Stimulated activated CD4-positive, alpha-beta T cell treated with anti-CD3 and anti-CD28 coated beads, TNF-alpha, amount 100 ng/mL, for 4 hours (primary cell): ENCODE results near the gene STIMATE.

Experiments
- DNase-seq, 3 experiments: peaks; one replicate each; pipeline ENCODE4 v3.0.0-alpha.2; 2020; ENCODE audit warnings: low read depth in 3 of 3

Gene STIMATE

DNA sequence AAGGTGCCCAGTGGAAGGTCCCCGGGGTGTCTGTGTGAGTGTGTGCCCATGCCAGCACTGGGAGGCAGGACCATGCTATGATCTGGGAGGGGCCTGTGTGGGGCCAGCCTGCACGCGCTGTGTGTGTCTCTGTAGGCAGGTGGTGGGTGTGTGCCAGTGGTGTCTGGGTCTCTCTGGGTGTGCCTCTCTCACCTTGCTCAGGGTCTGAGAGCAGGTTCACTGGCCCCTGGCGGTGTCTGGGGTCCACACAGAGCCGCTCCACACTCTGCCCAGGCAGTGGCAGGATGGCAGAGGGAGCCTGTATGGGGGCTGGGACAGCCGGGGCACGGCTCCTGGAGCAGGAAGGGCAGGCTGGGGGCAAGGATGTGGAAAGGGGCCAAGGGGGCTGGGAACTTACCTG lies 79.5 kb downstream of the STIMATE start:
- DNase-seq, result no peak

DNA sequence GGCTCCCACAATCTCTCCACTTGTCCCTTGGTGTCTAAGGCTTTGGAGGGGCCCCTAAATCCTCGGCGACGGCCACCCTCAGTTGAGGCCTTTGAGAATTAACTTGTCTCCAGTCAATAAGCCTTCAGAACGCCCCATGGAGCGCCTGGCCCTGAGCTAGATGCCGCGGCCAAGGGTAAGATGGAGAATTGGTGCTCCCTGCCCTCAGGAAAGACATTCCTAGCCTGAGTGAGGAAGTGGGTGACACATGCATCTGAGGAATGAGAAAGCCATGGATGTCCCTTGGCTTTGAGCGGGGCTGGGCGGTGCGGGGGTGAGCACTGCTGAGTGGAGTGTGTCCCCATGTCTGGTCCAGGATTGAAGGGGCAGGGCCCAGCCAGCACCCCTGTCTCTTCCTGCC lies 80.1 kb downstream of the STIMATE start:
- DNase-seq, result no peak

DNA sequence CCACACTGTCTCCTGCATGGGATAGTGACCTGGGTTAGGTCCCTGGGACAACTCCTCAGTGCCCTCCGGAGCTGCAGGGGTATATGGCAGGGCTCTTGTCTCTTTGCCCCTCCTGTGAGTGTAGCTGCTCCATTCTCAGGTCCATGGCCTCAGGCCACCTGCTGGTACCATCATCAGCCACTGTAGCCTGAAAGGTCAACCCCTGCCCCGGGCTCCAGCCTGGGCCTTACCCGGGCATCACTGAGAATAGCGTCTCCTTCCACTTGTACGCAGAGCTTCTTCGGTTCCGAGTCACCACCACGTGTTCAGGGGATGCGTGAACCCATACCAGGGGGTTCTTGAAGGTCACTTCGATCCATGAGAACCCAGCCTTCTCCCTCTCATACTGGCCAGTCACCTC lies 80.7 kb downstream of the STIMATE start:
- DNase-seq, result no peak

DNA sequence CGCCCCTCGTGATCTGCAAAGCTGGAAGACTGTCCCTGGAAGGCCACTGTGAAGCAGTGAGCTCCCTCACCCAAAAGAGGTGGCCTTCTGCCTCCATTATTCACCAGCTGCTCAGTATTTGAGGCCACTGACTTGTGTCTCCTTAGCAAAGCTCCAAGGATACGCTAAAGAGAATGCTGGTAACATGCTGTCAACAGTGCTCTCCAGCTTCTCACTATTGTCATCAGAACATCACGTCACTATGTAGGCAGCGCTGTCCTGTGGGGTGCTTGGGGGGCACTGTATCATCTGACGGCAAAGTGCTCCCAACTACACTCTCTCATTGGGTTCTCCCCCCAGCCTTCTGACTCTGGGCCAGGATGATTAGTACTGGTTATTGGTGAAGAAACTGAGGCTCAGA lies 81.1 kb downstream of the STIMATE start:
- DNase-seq, result no peak

DNA sequence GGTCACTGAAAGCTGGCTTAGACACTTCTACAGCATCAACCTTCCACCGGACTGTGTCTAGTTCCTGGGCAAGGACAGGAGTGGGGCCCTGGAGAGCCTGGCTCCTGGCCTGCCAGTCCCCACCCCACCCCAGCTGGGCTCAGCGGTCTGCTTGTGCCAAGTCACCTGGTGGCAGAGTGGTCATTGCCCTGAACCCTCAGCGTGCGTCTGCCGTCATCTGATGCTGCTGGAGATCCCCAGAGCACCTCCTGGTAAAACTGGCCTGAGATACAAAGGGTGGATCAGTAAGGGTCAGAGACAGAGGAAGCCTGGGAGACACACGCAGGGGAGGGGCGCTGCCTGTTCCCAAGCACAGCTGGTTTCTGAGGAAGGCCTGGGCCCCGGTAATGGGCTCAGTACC lies 83.5 kb downstream of the STIMATE start:
- DNase-seq, result no peak

DNA sequence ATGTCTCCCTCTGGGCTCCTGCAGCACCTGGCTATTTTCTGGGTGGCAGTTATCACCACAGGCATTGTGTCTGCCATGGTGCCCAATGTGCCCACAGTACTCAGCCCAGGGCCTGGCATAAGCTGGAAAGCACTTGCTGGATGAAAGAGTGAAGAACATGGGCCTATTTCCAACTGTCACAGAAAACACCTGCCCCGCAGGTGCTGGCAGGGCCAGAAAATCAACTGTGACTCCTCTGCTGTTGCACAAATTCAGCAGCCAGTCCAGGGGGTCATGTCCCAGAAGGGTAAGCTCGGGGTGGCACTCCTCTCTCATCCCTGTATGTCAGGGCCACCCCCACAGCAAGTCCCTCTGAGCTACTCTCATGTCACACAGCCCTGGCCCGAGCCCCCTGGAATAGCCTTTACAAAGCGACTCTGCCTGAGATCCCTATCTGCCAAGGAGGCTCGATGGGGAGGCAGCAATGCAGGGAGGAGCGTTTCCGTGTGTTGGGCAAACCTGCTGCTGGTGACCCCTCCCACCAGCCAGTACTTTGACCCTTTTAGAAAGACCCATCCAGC lies 85.8 kb downstream of the STIMATE start:
- no peak for DNase-seq

DNA sequence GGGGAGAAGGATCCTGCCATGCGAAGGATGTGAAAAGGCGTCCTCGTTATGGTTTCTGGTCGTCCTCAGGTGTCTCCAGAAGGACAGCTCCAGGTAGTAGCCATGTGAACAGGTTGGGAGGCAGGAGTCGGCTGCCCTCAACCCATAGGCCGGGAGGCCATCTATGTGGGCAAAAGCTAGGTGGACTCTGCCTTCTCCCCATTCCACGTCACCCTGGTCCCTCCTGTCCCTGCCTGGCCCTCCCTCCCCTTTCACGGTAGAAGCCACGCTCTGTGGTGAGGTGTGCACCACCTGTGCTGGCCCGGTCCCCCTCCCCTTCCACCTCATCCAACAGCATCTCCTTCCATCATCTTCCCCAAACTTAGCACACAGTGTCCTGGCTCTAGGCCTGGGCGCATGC lies 86.4 kb downstream of the STIMATE start:
- DNase-seq, result no peak

DNA sequence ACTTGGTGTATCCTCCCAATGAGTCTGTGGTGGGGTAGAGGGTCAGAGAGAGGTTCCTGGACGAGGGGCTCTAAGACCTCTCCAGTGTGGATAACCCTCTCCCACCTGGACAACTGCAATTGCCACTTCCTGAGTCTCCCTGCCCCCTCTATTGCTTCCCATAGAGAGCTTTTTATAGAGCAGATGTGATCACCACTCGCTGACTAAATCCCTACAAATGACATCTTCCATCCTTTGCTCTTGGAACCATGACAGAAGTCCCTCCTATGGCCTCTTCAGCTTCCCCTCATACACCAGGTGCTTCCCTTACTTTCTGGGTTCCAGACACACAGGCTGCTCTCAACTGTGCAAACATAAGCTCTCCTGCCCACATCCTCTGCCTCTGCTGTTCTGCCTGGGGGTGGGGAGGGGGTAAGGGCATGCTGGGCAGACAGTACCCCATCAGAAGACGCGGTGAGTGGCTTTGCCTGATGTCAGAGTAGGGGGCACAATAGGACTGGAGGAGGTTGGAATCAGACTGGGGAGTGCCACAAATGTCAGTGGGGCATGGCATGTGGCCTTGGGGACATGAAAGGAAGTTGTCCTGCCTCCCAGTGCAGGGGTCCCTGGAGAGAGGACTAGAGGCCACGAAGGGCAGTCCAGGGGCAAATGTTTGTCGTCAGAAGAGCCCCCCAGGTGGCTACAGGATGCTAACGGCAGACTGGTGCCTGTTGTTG lies 87.5 kb downstream of the STIMATE start:
- no peak for DNase-seq

DNA sequence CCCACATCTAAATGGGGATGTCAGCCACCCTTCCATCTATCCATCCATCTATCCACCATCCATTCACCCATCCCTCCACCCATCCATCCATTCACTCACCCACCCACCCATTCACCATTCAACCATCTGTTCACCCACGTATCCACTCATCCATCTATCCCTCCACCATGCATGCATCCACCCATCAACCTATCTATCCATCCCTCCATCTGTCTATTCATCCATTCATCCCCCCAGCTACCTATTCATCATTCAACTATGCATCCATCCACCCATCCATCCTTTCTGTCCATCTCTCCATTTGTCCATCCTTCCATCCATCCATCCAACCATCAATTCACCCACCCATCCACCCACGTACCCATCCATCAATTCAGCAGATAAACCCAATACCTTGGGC lies 88.2 kb downstream of the STIMATE start:
- DNase-seq, result no peak

DNA sequence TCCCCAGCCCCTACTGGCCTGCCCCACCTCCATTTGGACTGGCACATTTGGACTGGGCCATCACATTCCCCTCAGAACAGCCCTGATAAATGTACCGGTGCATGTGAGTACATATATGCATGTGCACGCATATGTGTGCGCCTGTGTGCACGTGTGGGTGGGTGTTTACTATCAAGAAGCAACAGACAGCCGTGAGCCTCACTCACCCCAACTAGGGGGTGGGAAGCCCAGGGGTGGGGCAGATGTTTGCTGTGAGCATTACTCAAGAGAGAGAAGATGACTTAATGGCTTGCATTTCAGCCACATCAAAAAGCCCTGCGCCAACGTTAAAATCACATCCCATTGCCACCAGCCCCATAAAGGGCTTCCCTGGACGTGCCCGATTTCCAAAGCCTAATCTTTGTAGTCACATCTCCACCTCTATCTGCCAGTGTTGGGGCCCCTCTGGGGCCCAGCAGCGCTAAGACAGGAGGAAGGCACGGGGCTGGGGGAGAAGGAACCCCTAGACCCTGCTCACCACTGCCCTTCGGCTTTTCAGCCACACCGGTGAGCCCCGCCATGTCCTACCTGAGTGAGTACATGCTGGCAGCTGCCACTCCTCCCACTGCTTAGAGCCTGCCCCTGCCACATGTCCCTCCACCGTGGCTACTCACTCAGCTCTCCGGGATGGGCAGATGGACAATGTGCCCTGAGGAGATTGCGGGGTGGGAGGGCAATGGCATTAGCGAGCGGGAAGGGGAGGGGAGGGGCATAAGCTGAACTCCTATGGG lies 91.9 kb downstream of the STIMATE start:
- no peak for DNase-seq

DNA sequence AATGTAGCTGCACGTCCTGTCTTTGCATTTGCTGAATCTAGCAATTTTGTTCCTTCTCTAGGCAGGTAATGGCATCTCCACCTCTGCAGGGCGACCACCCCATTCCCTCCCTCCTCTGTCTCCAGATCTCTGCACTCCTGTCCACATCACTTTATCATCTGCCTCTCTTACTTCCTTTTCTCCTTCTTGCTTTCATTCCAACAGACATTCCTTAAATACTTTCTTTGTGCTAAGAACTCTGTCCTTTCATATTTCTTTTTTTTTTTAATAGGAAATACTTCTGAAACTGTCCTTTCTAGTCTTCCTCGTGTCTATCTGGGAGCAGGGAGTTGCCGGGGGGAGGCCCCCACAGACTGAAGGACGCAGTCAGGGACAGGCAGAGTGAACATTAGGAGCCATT lies 95.5 kb downstream of the STIMATE start:
- no peak for DNase-seq

DNA sequence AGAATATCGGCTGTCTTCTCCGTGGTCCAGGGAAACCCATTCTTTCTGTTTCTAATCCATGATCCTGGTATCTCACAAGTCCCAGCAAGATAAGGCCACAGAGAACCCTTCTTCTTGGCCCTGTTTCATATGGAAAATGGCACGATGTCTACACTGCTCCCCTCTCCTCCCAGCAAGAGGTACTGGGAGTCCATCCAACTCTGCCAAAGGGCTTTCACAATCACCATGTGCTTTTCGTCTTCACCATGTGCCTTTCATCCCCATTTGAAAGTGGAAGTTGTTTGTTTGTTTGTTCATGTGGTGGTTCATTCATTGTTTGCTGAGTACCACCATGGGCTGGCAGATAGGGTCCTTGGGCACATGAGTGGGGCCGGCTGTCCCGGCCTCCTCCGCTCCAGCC lies 97.3 kb downstream of the STIMATE start:
- DNase-seq, result no peak

DNA sequence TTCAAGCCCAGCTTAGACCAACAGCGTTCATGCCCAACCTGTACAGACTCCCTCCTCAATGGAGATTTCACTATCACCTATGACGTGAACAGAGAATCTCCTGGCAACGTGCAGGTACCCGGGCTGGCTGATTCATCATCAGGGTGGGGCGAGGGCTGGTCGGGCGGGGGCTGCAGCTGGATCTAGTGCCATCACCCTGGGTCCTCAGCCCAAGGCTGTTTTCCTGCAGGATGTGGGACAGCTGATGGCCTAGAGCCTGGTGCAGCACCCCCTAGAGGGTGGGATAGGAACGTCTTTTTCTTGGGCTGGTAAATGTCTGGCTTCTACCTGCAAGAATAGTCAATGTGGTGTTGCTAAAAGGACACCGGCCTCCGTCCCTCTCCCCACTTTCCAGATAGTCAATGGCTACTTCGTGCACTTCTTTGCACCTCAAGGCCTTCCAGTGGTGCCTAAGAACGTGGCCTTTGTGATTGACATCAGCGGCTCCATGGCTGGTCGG lies 98.3 kb downstream of the STIMATE start:
- no peak for DNase-seq

DNA sequence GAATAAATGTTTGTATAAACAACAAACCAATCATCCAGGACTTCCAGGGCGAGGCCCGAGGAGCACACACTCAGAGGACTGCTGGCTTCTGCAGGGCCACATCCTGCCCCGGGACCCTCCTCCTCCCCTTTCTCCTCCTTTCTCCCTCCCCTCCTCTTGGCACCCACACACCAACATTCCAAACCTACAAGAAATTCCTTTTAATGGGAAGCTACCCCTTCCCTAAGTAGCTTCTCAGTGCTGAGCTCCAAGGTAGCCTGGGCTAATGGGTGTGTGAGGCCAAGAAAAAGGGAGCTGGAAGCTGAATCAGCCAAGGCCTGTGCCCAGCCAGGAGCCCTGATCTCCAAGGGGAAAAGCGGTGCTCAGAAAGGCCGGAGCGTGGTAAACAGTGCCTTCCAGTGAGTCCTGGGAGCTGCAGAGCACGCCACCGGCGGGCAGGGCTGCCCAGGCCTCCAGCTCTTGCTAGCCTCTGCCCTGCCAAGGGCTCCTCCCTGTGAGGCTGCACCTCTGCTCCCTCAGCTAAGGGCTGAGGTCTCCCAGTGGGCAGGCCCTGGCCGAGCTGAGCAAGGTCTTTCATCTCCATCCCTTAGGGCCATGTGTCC lies 98.9 kb downstream of the STIMATE start:
- no peak for DNase-seq

DNA sequence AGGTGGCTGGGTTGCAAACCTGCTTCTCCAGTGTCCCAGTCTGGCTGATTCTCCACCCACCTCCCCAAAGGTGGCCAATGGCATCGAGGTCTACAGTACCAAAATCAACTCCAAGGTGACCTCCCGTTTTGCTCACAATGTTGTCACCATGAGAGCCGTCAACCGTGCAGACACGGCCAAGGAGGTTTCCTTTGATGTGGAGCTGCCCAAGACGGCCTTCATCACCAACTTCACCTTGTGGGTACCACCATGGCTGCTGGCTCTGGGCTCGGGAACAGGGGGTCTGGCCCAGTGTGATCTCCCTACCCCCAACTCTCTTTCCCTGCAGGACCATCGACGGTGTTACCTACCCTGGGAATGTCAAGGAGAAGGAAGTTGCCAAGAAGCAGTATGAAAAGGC lies 100.9 kb downstream of the STIMATE start:
- DNase-seq, result no peak

DNA sequence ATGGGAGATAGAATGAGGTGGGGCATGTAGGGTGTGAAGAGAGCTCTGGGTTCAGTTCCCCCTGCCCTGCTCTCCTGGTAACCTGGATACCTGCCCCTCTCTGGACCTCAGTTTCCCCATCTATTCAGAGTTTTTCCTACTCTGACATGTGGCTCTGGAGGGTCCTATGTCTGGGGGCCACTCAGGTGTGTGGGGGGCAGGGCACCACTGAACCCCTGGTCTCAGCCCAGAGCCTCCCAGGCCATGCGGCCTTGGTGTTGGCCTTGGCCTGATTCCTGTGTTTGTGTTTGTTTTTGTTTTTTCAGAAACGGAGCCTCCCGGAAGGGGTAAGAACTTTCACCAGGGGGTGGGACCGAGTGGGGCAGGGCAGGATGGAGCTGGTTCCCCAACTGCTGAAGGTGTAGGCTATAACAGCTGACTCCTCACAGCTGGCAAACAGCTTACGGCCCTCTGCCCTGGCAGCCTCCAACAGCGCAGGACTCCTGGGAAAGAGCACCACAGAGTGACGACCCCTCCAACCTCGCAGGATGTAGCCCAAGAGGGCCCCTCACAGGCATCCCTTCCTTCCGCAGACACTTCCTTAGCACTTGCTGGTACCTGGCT lies 101.9 kb downstream of the STIMATE start:
- DNase-seq, result no peak

DNA sequence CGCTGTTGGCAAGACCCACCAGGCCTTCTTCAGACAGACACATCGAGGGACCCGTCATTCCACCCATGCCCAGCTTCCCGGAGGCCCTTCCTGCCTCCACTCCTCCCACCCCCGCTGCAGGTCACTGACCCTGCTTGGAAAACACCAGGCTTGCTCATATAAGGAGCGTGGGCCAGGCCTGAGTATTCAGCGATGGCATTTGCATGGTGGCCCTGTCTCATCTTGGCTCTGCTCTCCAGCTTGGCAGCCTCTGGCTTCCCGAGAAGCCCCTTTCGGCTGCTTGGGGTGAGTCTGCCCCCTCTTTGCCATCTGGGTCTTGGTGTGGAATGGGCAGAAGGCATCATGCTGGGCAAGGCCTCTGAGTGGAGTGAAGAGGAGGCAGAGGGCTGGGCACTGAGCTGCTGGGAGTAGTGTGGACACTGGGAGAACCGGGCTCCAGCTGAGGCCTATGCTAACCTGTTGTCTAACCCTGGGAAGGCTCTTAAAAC lies 102.7 kb downstream of the STIMATE start, which contains the start of gene ITIH3:
TSS of gene ITIH3 (plus strand) at position 185 of the 488 bp plus-strand sequence. CDS start at position 193, 8 bp downstream.
- no peak for DNase-seq

DNA sequence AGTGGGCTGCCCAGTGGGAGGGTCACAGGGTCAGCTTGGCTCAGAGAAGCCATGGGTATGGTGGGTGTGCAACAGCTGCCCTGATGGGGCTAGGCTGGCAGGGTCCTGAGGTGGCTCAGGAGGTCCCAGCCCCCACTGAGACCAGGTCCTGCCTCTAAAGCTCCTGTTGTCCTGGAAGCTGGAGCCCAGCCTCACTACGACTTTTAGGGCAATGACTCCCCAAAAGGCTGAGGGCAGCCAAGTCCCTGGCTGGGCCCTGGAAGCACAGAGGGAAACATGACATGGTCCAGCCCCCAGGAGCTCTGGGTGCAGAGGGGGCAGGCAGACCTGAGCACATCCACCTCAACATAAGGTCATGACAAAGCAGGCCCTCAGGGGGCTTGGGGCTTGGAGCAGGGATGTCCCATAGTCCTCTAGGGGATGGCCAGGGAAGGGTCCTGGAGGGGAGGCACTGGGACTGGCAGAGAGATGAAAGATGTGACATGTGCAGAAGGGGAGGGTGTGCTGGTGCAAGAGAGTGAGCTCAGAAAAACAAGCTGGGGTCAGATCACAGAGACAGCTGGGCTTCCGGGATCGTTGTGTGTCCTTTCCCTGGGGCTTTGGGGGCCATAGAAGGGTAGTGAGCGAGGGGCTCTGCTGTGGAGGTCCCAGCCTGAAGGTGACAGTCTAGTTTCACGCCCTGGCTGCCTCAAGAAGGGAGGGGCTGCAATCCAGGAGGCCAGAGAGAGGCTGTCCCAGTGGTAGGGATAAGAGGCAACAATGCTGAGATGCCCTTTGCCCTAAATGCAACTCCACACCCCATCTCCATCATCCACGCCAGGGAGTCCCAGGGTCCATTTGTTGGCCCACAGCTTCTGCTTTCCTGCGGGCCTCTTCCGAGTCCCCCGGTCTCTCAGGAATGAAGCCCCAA lies 103.4 kb downstream of the STIMATE start:
- DNase-seq, result no peak

DNA sequence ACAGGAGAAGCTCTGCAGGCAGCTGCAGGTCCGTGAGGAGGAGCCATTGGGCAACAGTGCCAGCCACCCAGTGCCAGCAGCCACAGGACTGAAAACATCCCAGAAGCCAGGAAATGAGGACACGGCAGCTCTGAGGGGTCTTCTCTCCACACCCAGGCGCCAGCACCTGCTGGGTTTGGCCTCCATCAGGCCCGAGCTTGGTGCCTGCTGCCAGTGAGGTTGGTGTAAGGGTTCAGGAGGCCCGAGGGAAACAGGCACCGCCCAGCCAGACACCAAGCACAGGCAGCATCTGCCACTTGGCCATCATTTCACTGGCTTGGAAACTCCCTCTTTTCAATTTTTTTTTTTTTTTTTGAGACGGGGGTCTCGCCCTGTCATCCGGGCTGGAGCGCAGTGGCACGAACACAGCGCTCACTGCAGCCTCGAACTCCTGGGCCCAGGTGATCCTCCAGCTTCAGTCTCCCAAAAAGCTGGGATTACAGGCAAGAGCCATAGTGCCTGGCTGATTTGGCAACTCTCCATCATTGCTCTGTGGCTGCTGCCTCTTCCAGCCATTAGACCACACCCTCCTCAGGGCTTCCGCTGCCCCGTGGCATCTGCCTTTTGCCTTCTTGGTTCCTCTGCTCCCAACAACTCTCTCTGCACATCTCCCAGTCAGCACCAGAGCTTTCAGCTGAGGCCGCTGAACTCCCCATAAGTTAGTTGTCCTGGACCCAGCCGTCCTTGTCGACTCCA lies 104.2 kb downstream of the STIMATE start:
- no peak for DNase-seq

DNA sequence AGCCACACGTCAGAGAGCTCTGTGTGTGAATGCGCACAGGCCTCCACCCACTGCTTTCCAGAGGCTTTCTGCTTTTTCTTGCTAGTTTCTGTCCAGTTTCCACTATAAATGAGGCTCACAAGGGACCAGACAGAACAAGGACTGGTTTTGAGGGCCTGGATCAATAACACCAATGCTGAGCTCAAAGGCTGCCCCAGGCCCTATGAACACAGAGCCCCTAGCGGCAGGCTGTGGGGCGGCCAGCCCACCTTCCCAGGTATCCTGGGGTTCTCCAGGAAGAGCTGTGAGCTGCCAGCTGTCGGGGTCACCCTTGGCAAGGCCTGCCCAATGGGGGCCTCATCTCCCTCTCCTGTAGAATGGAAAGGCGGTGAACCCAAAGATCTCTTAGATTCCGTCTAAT lies 104.9 kb downstream of the STIMATE start:
- no peak for DNase-seq
